Activated naive CD8-positive, alpha-beta T cell treated with anti-CD3 and anti-CD28 coated beads, Interleukin-2, amount 10 ng/mL, durations not matched to agents 7 days and 5 days (primary cell): Measurements from ENCODE around the gene SYNPR. TPM values are rescaled to one million over a fixed set of nuclear protein-coding genes. Genes with fewer than 3 reads are reported as not detected.

Experiments used
- ATAC-seq: fragments of 150-1000 bp; cut with Tn5 transposase; one replicate; pipeline ENCODE4 v1.10.0; 2021; ENCODE audit warnings: low read depth, moderate library complexity
- POLR2A ChIA-PET: fragments of 350-600 bp; sonication (Branson Sonifier 250); formaldehyde crosslinking; loops from one replicate; lab custom pipeline; 2021; ENCODE audit warnings: antibody characterized with exemption; lab: Charles Lee
- DNase-seq: peaks from one replicate; pipeline ENCODE4 v3.0.0; 2021
- H3K27ac Mint-ChIP-seq: one replicate; pipeline ENCODE4 v1.8.0; 2022; ENCODE audit warnings: mild to moderate bottlenecking, mixed read lengths
- H3K27me3 Mint-ChIP-seq: one replicate; pipeline ENCODE4 v1.8.0; 2022; ENCODE audit warnings: mild to moderate bottlenecking, moderate library complexity, mixed read lengths
- H3K36me3 Mint-ChIP-seq: one replicate; pipeline ENCODE4 v1.8.0; 2021; ENCODE audit warnings: mild to moderate bottlenecking, mixed read lengths
- H3K4me1 Mint-ChIP-seq: one replicate; pipeline ENCODE4 v1.8.0; 2021; ENCODE audit warnings: mixed read lengths
- H3K4me3 Mint-ChIP-seq: one replicate; pipeline ENCODE4 v1.8.0; 2022; ENCODE audit warnings: mild to moderate bottlenecking, moderate library complexity, mixed read lengths
- H3K9me3 Mint-ChIP-seq: one replicate; pipeline ENCODE4 v1.8.0; 2021; ENCODE audit warnings: mixed read lengths
- total RNA-seq, 2 experiments: library from RNA; stranded (reverse); gene quantifications; one replicate each; pipeline ENCODE4 v1.2.3, GENCODE V29; 2021

SYNPR gene
- total RNA-seq, 2 experiments from 2014 or later, result not detected

- Mint-ChIP-seq H3K4me3 (no peak overlapping the region), H3K4me1 (no peaks in the 10 kb centered on the region), H3K27me3 (no peaks in the 10 kb centered on the region), H3K36me3 (no peaks in the 10 kb centered on the region), H3K9me3 (no peaks in the 10 kb centered on the region), H3K27ac (no peak overlapping the region)
- DNase-seq (no peak), ATAC-seq (no peak)
- POLR2A ChIA-PET, result no interaction called here
These were observed 236.6 kb downstream of the SYNPR start for GRCh38 chr3:63514678-63515077.

GRCh38 chr3:63519426-63519825 is 241.3 kb downstream of the SYNPR start:
- POLR2A ChIA-PET, result no interaction called here
- Mint-ChIP-seq H3K4me1 (no peaks in the 10 kb centered on the region), H3K27me3 (no peaks in the 10 kb centered on the region), H3K27ac (no peak overlapping the region), H3K9me3 (no peaks in the 10 kb centered on the region), H3K4me3 (no peak overlapping the region), H3K36me3 (no peaks in the 10 kb centered on the region)
- no peak for DNase-seq
- ATAC-seq, result no peak

GRCh38 chr3:63521657-63522056 is 243.5 kb downstream of the SYNPR start:
- H3K4me1 Mint-ChIP-seq, result no peaks in the 10 kb centered on the region
- H3K27me3 Mint-ChIP-seq, result no peaks in the 10 kb centered on the region
- H3K4me3 Mint-ChIP-seq, result no peak overlapping the region
- POLR2A ChIA-PET, result no interaction called here
- DNase-seq (no peak), ATAC-seq (no peak)
- no peaks in the 10 kb centered on the region for H3K36me3 Mint-ChIP-seq
- H3K27ac Mint-ChIP-seq, result no peak overlapping the region
- no peaks in the 10 kb centered on the region for H3K9me3 Mint-ChIP-seq

GRCh38 chr3:63523100-63523499 is 245.0 kb downstream of the SYNPR start:
- H3K4me3 Mint-ChIP-seq, result no peak overlapping the region
- no peak overlapping the region for H3K27ac Mint-ChIP-seq
- ATAC-seq (no peak), DNase-seq (no peak)
- H3K9me3 Mint-ChIP-seq, result no peaks in the 10 kb centered on the region
- no peaks in the 10 kb centered on the region for H3K4me1 Mint-ChIP-seq
- POLR2A ChIA-PET, result no interaction called here
- no peaks in the 10 kb centered on the region for H3K27me3 Mint-ChIP-seq
- no peaks in the 10 kb centered on the region for H3K36me3 Mint-ChIP-seq

- H3K9me3 Mint-ChIP-seq, result no peaks in the 10 kb centered on the region
- no peak for ATAC-seq
- no peak for DNase-seq
- H3K36me3 Mint-ChIP-seq, result no peaks in the 10 kb centered on the region
- H3K4me1 Mint-ChIP-seq, result no peaks in the 10 kb centered on the region
- no peak overlapping the region for H3K4me3 Mint-ChIP-seq
- no peak overlapping the region for H3K27ac Mint-ChIP-seq
- POLR2A ChIA-PET, result no interaction called here
- H3K27me3 Mint-ChIP-seq, result no peaks in the 10 kb centered on the region
These were observed 250.4 kb downstream of the SYNPR start for GRCh38 chr3:63528325-63529000.

GRCh38 chr3:63532521-63532920 is 254.4 kb downstream of the SYNPR start:
- no peaks in the 10 kb centered on the region for H3K9me3 Mint-ChIP-seq
- no peaks in the 10 kb centered on the region for H3K4me1 Mint-ChIP-seq
- POLR2A ChIA-PET, result no interaction called here
- no peak for ATAC-seq
- no peak overlapping the region for H3K4me3 Mint-ChIP-seq
- H3K27me3 Mint-ChIP-seq, result no peaks in the 10 kb centered on the region
- no peaks in the 10 kb centered on the region for H3K36me3 Mint-ChIP-seq
- DNase-seq, result no peak
- no peak overlapping the region for H3K27ac Mint-ChIP-seq

GRCh38 chr3:63538919-63539318 is 260.8 kb downstream of the SYNPR start:
- Mint-ChIP-seq H3K27me3 (no peaks in the 10 kb centered on the region), H3K9me3 (no peaks in the 10 kb centered on the region), H3K4me1 (no peaks in the 10 kb centered on the region), H3K4me3 (no peak overlapping the region), H3K27ac (no peak overlapping the region), H3K36me3 (no peaks in the 10 kb centered on the region)
- POLR2A ChIA-PET, result no interaction called here
- ATAC-seq, result no peak
- DNase-seq, result no peak

GRCh38 chr3:63555767-63556166 is 277.7 kb downstream of the SYNPR start:
- Mint-ChIP-seq H3K27me3 (no peaks in the 10 kb centered on the region), H3K9me3 (no peaks in the 10 kb centered on the region), H3K4me3 (no peak overlapping the region), H3K36me3 (no peaks in the 10 kb centered on the region), H3K4me1 (no peaks in the 10 kb centered on the region), H3K27ac (no peak overlapping the region)
- no peak for ATAC-seq
- no peak for DNase-seq
- POLR2A ChIA-PET, result no interaction called here

- no peaks in the 10 kb centered on the region for H3K9me3 Mint-ChIP-seq
- H3K4me1 Mint-ChIP-seq, result no peaks in the 10 kb centered on the region
- POLR2A ChIA-PET, result no interaction called here
- no peak overlapping the region for H3K4me3 Mint-ChIP-seq
- H3K27ac Mint-ChIP-seq, result no peak overlapping the region
- no peaks in the 10 kb centered on the region for H3K36me3 Mint-ChIP-seq
- H3K27me3 Mint-ChIP-seq, result no peaks in the 10 kb centered on the region
- ATAC-seq (no peak), DNase-seq (no peak)
These were observed 278.3 kb downstream of the SYNPR start for GRCh38 chr3:63556401-63556800.

GRCh38 chr3:63557912-63558311 is 279.8 kb downstream of the SYNPR start:
- no peak overlapping the region for H3K4me3 Mint-ChIP-seq
- H3K4me1 Mint-ChIP-seq, result no peaks in the 10 kb centered on the region
- H3K9me3 Mint-ChIP-seq, result no peaks in the 10 kb centered on the region
- no peaks in the 10 kb centered on the region for H3K36me3 Mint-ChIP-seq
- no peak for DNase-seq
- POLR2A ChIA-PET, result no interaction called here
- ATAC-seq, result no peak
- no peaks in the 10 kb centered on the region for H3K27me3 Mint-ChIP-seq
- no peak overlapping the region for H3K27ac Mint-ChIP-seq

GRCh38 chr3:63559884-63560283 is 281.8 kb downstream of the SYNPR start:
- H3K4me1 Mint-ChIP-seq, result no peaks in the 10 kb centered on the region
- H3K36me3 Mint-ChIP-seq, result no peaks in the 10 kb centered on the region
- no peak overlapping the region for H3K4me3 Mint-ChIP-seq
- ATAC-seq (no peak), DNase-seq (no peak)
- H3K27me3 Mint-ChIP-seq, result no peaks in the 10 kb centered on the region
- POLR2A ChIA-PET, result no interaction called here
- H3K9me3 Mint-ChIP-seq, result no peaks in the 10 kb centered on the region
- no peak overlapping the region for H3K27ac Mint-ChIP-seq

GRCh38 chr3:63561879-63562278 is 283.8 kb downstream of the SYNPR start:
- no peaks in the 10 kb centered on the region for H3K9me3 Mint-ChIP-seq
- no peak overlapping the region for H3K27ac Mint-ChIP-seq
- no peak overlapping the region for H3K4me3 Mint-ChIP-seq
- H3K4me1 Mint-ChIP-seq, result no peaks in the 10 kb centered on the region
- no peaks in the 10 kb centered on the region for H3K27me3 Mint-ChIP-seq
- DNase-seq, result no peak
- POLR2A ChIA-PET, result no interaction called here
- H3K36me3 Mint-ChIP-seq, result no peaks in the 10 kb centered on the region
- no peak for ATAC-seq

- ATAC-seq, result no peak
- Mint-ChIP-seq H3K9me3 (peaks cover under 1% of the 10 kb centered on the region), H3K4me3 (no peak overlapping the region), H3K36me3 (no peaks in the 10 kb centered on the region), H3K27ac (no peak overlapping the region), H3K27me3 (no peaks in the 10 kb centered on the region), H3K4me1 (no peaks in the 10 kb centered on the region)
- POLR2A ChIA-PET, result no interaction called here
- DNase-seq, result no peak
These were observed 284.2 kb downstream of the SYNPR start for GRCh38 chr3:63562323-63562722.

GRCh38 chr3:63563572-63563971 is 285.5 kb downstream of the SYNPR start:
- no peak overlapping the region for H3K4me3 Mint-ChIP-seq
- H3K36me3 Mint-ChIP-seq, result no peaks in the 10 kb centered on the region
- H3K27me3 Mint-ChIP-seq, result no peaks in the 10 kb centered on the region
- no peaks in the 10 kb centered on the region for H3K4me1 Mint-ChIP-seq
- no peak for DNase-seq
- ATAC-seq, result no peak
- H3K9me3 Mint-ChIP-seq, result peaks cover 2% of the 10 kb centered on the region
- H3K27ac Mint-ChIP-seq, result no peak overlapping the region
- POLR2A ChIA-PET, result no interaction called here

GRCh38 chr3:63565220-63565619 is 287.1 kb downstream of the SYNPR start:
- no peaks in the 10 kb centered on the region for H3K36me3 Mint-ChIP-seq
- DNase-seq (no peak), ATAC-seq (no peak)
- POLR2A ChIA-PET, result no interaction called here
- no peaks in the 10 kb centered on the region for H3K27me3 Mint-ChIP-seq
- peaks cover 2% of the 10 kb centered on the region for H3K9me3 Mint-ChIP-seq
- H3K4me1 Mint-ChIP-seq, result no peaks in the 10 kb centered on the region
- H3K27ac Mint-ChIP-seq, result no peak overlapping the region
- H3K4me3 Mint-ChIP-seq, result no peak overlapping the region
